Small intestine (tissue), 16 donors: Measurements from ENCODE around the gene GUK1. TPM values are rescaled to one million over a fixed set of nuclear protein-coding genes. Genes with fewer than 3 reads are reported as not detected.

Source experiments
- DNase-seq, 2 donors: peaks; one replicate each; pipeline versions ENCODE4 v3.0.0 to v3.0.0-alpha.2; 2013
- FAIRE-seq: peaks from 2 replicates; lab custom pipeline; 2012; peaks lifted over from hg19 to GRCh38; lab: Jason Lieb, UNC
- H3K27ac ChIP-seq, 3 donors: one replicate each; pipeline ENCODE4 v1.5.1; 2013; ENCODE audit warnings: low read length in 2 of 3, mild to moderate bottlenecking in 2 of 3, control low read depth in 1 of 3, inconsistent platforms in 1 of 3, low read depth in 1 of 3, moderate library complexity in 1 of 3
- H3K27me3 ChIP-seq, 3 donors: one replicate each; pipeline ENCODE4 v1.6.1; 2013; ENCODE audit warnings: low read length in 3 of 3, inconsistent platforms in 1 of 3; ENCODE audit not compliant: control insufficient read depth in 3 of 3, insufficient read depth in 3 of 3
- H3K36me3 ChIP-seq, 3 donors: one replicate each; pipeline ENCODE4 v1.6.1; 2013; ENCODE audit warnings: low read length in 3 of 3, inconsistent platforms in 1 of 3, low read depth in 1 of 3, mild to moderate bottlenecking in 1 of 3, moderate library complexity in 1 of 3; ENCODE audit not compliant: control insufficient read depth in 3 of 3, insufficient read depth in 2 of 3
- H3K4me1 ChIP-seq, 3 donors: one replicate each; pipeline ENCODE4 v1.6.1; 2013; ENCODE audit warnings: low read length in 2 of 3, inconsistent platforms in 1 of 3, low read depth in 1 of 3, mild to moderate bottlenecking in 1 of 3, moderate library complexity in 1 of 3; ENCODE audit not compliant: control insufficient read depth in 3 of 3, insufficient read depth in 2 of 3
- H3K4me3 ChIP-seq, 3 donors: one replicate each; pipeline ENCODE4 v1.5.1; 2013; ENCODE audit warnings: low read length in 3 of 3, control low read depth in 1 of 3, inconsistent platforms in 1 of 3, low read depth in 1 of 3, mild to moderate bottlenecking in 1 of 3, moderate library complexity in 1 of 3
- H3K9me3 ChIP-seq, 2 donors: one replicate each; pipeline ENCODE4 v1.6.1; 2013; ENCODE audit warnings: low read depth in 1 of 2, low read length in 1 of 2; ENCODE audit not compliant: control insufficient read depth in 2 of 2, insufficient read depth in 1 of 2
- WGBS, 3 donors: extraction: QIAGEN DNeasy Blood & Tissue Kit; methylation state at CpG; one replicate each; pipeline ENCODE4 v1.1.7; 2013; 5-methylcytosine and 5-hydroxymethylcytosine counted together
- long read RNA-seq, 10 donors: transcript quantifications; one replicate each; lab custom pipeline, GENCODE V29; 2026
- polyA plus RNA-seq, 4 donors: library from polyadenylated mRNA; stranded (reverse) in 3 of 4; unstranded in 1 of 4; fragments of 200-250 nt in 3 of 4; fragments of 120-200 nt in 1 of 4; gene quantifications; one replicate each; pipeline versions ENCODE4 v1.2.1 to v1.2.3, GENCODE V29; 2013
- donor health status: healthy with polysubstance abuse.
- donor health status: control.
- donor health status: control.
- donor health status: Bipolar disorder and iron deficiency.
- donor health status: healthy.

GUK1 gene
- 100 to 1,000 TPM; 183 to 595 (median 460) TPM for polyA plus RNA-seq
- long read RNA-seq, donor 1, result 0 reads
- long read RNA-seq, donor 2, transcript GUK1-201 (9 exons, 1,084 nt), result minor isoform, 27 of 97 reads
- long read RNA-seq, donor 2, transcript GUK1-202 (7 exons, 940 nt), result minor isoform, 16 of 97 reads
- long read RNA-seq, donor 2, transcript GUK1-220 (2 exons, 657 nt), result minor isoform, 5 of 97 reads
- long read RNA-seq, donor 2, transcript GUK1-210 (8 exons, 990 nt), result major isoform, 37 of 97 reads
- long read RNA-seq, donor 2, partial matches to known transcripts, result 0 of 97 reads
- long read RNA-seq, donor 2, other reads (novel, unspliced or antisense), result 5 of 97 reads
- long read RNA-seq, donor 3, transcript GUK1-210 (8 exons, 990 nt), result major isoform, 65 of 220 reads
- long read RNA-seq, donor 3, transcript GUK1-202 (7 exons, 940 nt), result minor isoform, 40 of 220 reads
- long read RNA-seq, donor 3, transcript GUK1-201 (9 exons, 1,084 nt), result minor isoform, 25 of 220 reads
- long read RNA-seq, donor 3, transcript GUK1-222 (3 exons, 589 nt), result minor isoform, 13 of 220 reads
- long read RNA-seq, donor 3, partial matches to known transcripts, result 42 of 220 reads
- long read RNA-seq, donor 3, other reads (novel, unspliced or antisense), result 15 of 220 reads
- long read RNA-seq, donor 4, partial matches to known transcripts, result 0 of 1 reads
- long read RNA-seq, donor 4, other reads (novel, unspliced or antisense), result 0 of 1 reads
- long read RNA-seq, donor 5, transcript GUK1-202 (7 exons, 940 nt), result minor isoform, 9 of 39 reads
- long read RNA-seq, donor 5, transcript GUK1-220 (2 exons, 657 nt), result minor isoform, 5 of 39 reads
- long read RNA-seq, donor 5, transcript GUK1-210 (8 exons, 990 nt), result major isoform, 15 of 39 reads
- long read RNA-seq, donor 5, transcript GUK1-201 (9 exons, 1,084 nt), result minor isoform, 6 of 39 reads
- long read RNA-seq, donor 5, partial matches to known transcripts, result 0 of 39 reads
- long read RNA-seq, donor 5, other reads (novel, unspliced or antisense), result 0 of 39 reads
- long read RNA-seq, donor 6, transcript GUK1-201 (9 exons, 1,084 nt), result minor isoform, 26 of 211 reads
- long read RNA-seq, donor 6, transcript GUK1-208 (7 exons, 842 nt), result minor isoform, 8 of 211 reads
- long read RNA-seq, donor 6, transcript GUK1-202 (7 exons, 940 nt), result minor isoform, 60 of 211 reads
- long read RNA-seq, donor 6, transcript GUK1-210 (8 exons, 990 nt), result major isoform, 66 of 211 reads
- long read RNA-seq, donor 6, partial matches to known transcripts, result 22 of 211 reads
- long read RNA-seq, donor 6, other reads (novel, unspliced or antisense), result 16 of 211 reads
- long read RNA-seq, donor 7, result 0 reads
- long read RNA-seq, donor 8, transcript GUK1-210 (8 exons, 990 nt), result major isoform, 8 of 10 reads
- long read RNA-seq, donor 8, partial matches to known transcripts, result 0 of 10 reads
- long read RNA-seq, donor 8, other reads (novel, unspliced or antisense), result 0 of 10 reads
- long read RNA-seq, donor 9, transcript GUK1-210 (8 exons, 990 nt), result major isoform, 24 of 44 reads
- long read RNA-seq, donor 9, transcript GUK1-201 (9 exons, 1,084 nt), result minor isoform, 6 of 44 reads
- long read RNA-seq, donor 9, transcript GUK1-202 (7 exons, 940 nt), result minor isoform, 8 of 44 reads
- long read RNA-seq, donor 9, partial matches to known transcripts, result 0 of 44 reads
- long read RNA-seq, donor 9, other reads (novel, unspliced or antisense), result 0 of 44 reads
- long read RNA-seq, donor 10, transcript GUK1-202 (7 exons, 940 nt), result minor isoform, 32 of 145 reads
- long read RNA-seq, donor 10, transcript GUK1-220 (2 exons, 657 nt), result minor isoform, 5 of 145 reads
- long read RNA-seq, donor 10, transcript GUK1-201 (9 exons, 1,084 nt), result minor isoform, 22 of 145 reads
- long read RNA-seq, donor 10, transcript GUK1-210 (8 exons, 990 nt), result major isoform, 67 of 145 reads
- long read RNA-seq, donor 10, partial matches to known transcripts, result 7 of 145 reads
- long read RNA-seq, donor 10, other reads (novel, unspliced or antisense), result 0 of 145 reads

- peak within 1 kb of the TSS; percentile 99 to 100 (median 100) for H3K27ac ChIP-seq
- 0 to 1% (median 1%) methylated on average over 77 to 95 of the region's 95 CpGs for WGBS, 3 donors
- H3K4me3 ChIP-seq, result peak within 1 kb of the TSS; percentile 81 to 99 (median 89)
These were observed at the start of gene GUK1 for GRCh38 chr1:228139931-228140723. GUK1 (plus strand) TSS chr1:228140279; CDS start chr1:228140303, 24 bp downstream.

GRCh38 chr1:228090613-228091081, 49.4 kb upstream of the GUK1 start:
- peaks cover 18 to 46% (median 30%) of the 10 kb centered on the region in 3 donors for H3K4me1 ChIP-seq
- no peaks in the 10 kb centered on the region for H3K27me3 ChIP-seq
- FAIRE-seq (no peak), DNase-seq (no peak)
- no peak overlapping the region for H3K27ac ChIP-seq
- peaks cover 4 to 70% (median 5%) of the 10 kb centered on the region in 3 donors for H3K36me3 ChIP-seq
- H3K4me3 ChIP-seq, result no peak overlapping the region
- peaks cover 3 to 22% of the 10 kb centered on the region in 2 donors for H3K9me3 ChIP-seq
- WGBS, 3 donors, result 19 to 30% (median 19%) methylated on average over 2 of the region's 2 CpGs

More at GRCh38 chr1:228139931-228140723, at the start of gene GUK1:
- Histone ChIP-seq H3K4me1 (peaks cover 9 to 42% (median 13%) of the 10 kb centered on the region in 3 donors), H3K9me3 (no peaks in the 10 kb centered on the region), H3K27me3 (peaks cover 0 to 11% (median 0%) of the 10 kb centered on the region in 3 donors), H3K36me3 (peaks cover 0 to 39% (median 0%) of the 10 kb centered on the region in 3 donors)
- DNase-seq, result peak; percentile 100
- no peak for FAIRE-seq

GRCh38 chr1:228091084-228091483, 49.0 kb upstream of the GUK1 start:
- 47 to 55% (median 48%) methylated on average over 4 of the region's 4 CpGs for WGBS, 3 donors
- peaks cover 16 to 42% (median 26%) of the 10 kb centered on the region in 3 donors for H3K4me1 ChIP-seq

GRCh38 chr1:228092342-228093049, 47.6 kb upstream of the GUK1 start:
- no peak for DNase-seq
- Histone ChIP-seq H3K27me3 (no peaks in the 10 kb centered on the region), H3K36me3 (peaks cover 4 to 84% (median 5%) of the 10 kb centered on the region in 3 donors), H3K4me1 (peaks cover 16 to 28% (median 19%) of the 10 kb centered on the region in 3 donors), H3K9me3 (peaks cover 3 to 26% of the 10 kb centered on the region in 2 donors), H3K4me3 (no peak overlapping the region), H3K27ac (no peak overlapping the region)
- no peak for FAIRE-seq
- WGBS, 3 donors, result 82 to 90% (median 83%) methylated on average over 11 of the region's 11 CpGs

More at GRCh38 chr1:228091084-228091483, 49.0 kb upstream of the GUK1 start:
- Histone ChIP-seq H3K36me3 (peaks cover 4 to 72% (median 5%) of the 10 kb centered on the region in 3 donors), H3K27ac (no peak overlapping the region), H3K27me3 (no peaks in the 10 kb centered on the region), H3K9me3 (peaks cover 3 to 26% of the 10 kb centered on the region in 2 donors), H3K4me3 (no peak overlapping the region)
- FAIRE-seq, result no peak
- no peak for DNase-seq

GRCh38 chr1:228093050-228093906, 46.8 kb upstream of the GUK1 start:
- FAIRE-seq, result no peak
- Histone ChIP-seq H3K4me1 (peaks cover 11 to 22% (median 11%) of the 10 kb centered on the region in 3 donors), H3K36me3 (peaks cover 5 to 86% (median 5%) of the 10 kb centered on the region in 3 donors), H3K27ac (no peak overlapping the region), H3K9me3 (peaks cover 3 to 26% of the 10 kb centered on the region in 2 donors), H3K4me3 (no peak overlapping the region), H3K27me3 (no peaks in the 10 kb centered on the region)
- no peak for DNase-seq
- whole genome bisulfite sequencing, 3 donors, result 89 to 93% (median 91%) methylated on average over 20 of the region's 20 CpGs
